ENCODE measurements around the gene EDDM3A. TPM values are rescaled to one million over a fixed set of nuclear protein-coding genes. Genes with fewer than 3 reads are reported as not detected.
A peak's percentile ranks its signal among the peaks of the same experiment; 100 is the strongest.
"Not testable (repeated sequence)": the region's sequence is repeated elsewhere in the genome, so short reads cannot be mapped to it uniquely, and the experiment has no call there.

The EDDM3A gene
- total RNA-seq, 1 donor from 2014 or later = not detected

DNA sequence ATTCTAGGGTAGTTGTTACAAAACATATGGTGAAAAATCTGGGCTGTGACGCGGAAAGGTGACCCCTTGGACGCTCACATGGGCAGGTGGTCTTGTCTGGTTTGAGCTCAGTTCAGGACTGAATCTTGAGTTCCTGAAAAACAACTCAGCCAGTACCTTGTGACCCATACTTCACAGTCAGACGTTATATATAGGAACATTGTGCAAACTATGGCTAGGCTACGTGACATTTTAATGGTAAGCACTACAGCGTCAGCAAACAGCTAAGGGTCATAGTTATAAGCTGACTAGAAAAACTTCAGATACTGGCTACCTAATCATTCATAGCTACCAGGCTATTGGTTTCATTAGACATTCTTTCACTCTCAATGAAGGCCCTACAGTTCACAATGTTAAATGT is 14.8 kb upstream of the EDDM3A start:
- intact Hi-C loops (cut with micrococcal nuclease) = no loop called here
- ATAC-seq (no peak), DNase-seq (no peak)

DNA sequence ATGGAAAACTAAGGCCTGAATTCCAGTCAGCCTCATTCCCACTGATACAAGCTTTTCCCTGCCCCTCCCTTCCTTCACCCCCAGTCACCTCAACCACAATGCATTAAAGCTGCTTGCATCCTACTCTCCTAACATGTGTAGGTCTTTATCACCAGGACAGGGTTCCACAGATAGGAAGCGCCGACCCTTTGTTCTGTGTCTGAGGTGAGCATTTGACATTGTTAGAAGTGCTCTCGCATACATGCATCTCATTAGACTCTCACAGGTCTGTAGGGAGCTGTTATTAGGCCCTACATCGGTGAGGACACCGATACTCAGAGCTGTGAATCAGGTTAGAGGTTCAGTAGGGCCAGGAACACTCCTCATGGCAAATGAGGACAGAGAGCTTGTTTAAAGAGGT is 13.2 kb upstream of the EDDM3A start:
- no peak for ATAC-seq
- no peak for DNase-seq
- intact Hi-C loops (cut with micrococcal nuclease) = no loop called here

- DNase-seq = peak; percentile 31
- peak; percentile 68 for ATAC-seq
- intact Hi-C loops (cut with micrococcal nuclease) = no loop called here
These were observed 12.6 kb upstream of the EDDM3A start for GRCh38 chr14:20732979-20733635.

- ATAC-seq (no peak), DNase-seq (no peak)
- intact Hi-C loops (cut with micrococcal nuclease) = no loop called here
These were observed 11.8 kb upstream of the EDDM3A start for GRCh38 chr14:20733684-20734429.

DNA sequence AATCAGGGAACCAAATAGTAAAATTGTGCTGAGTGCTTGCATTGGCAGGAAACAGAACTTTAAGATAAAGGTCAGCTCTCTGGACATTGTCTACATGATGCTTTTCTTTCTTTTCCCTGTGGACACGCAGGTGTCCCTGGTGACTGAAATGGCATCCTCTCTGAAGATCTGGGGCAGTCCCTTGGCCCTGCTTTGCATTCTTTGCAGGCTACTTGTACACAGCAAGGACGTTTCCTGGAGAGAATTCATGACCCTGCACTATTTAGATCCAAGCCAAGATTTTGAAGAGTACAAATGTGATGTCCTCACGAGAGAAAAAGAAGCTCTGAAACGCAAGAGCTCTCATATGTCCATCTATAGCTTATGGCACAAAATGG is 11.3 kb upstream of the EDDM3A start:
- intact Hi-C loops (cut with micrococcal nuclease) = no loop called here
- ATAC-seq = no peak
- no peak for DNase-seq

DNA sequence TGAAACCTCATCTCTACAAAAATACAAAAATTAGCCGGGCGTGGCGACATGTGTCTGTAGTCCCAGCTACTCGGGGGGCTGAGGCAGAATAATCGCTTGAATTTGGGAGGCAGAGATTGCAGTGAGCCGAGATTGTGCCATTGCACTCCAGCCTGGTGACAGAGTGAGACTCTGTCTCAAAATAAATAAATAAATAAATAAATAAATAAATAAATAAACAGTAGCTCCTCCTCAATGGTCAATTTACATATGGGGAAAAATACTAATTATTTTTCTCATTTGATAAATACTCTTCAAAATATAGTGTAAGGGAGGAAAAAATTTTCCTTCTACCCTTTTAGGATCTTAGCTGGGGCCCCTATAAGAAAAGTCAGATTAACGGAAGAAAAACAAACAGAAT is 7.4 kb upstream of the EDDM3A start:
- DNase-seq; ATAC-seq; intact Hi-C loops (cut with micrococcal nuclease): not testable (repeated sequence)

GRCh38 chr14:20742132-20742531 is 3.6 kb upstream of the EDDM3A start:
- ATAC-seq (no peak), DNase-seq (no peak)
- intact Hi-C loops (cut with micrococcal nuclease) = no loop called here

GRCh38 chr14:20743556-20743955 is 2.1 kb upstream of the EDDM3A start:
- ATAC-seq = no peak
- intact Hi-C loops (cut with micrococcal nuclease) = no loop called here
- no peak for DNase-seq

DNA sequence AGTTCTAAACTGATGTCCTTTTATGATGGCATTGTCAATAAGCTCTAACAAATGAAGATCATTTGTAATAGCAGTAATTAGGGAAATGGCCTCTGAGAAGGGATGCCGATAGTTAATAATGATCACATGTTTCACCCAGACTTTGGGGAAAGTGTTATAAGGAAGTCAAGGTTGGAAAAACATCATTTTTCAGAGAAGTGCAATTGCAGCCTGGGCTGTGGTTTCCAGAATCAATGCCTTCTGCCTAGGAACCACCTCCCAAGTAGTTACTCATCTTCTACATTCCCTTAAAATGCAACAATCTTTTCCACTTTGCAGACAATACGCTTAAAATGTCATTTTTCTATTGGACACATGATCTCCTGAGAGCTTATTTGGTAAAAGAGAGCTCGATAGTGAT is 879 bp downstream of the EDDM3A start:
- no peak for ATAC-seq
- no peak for DNase-seq
- intact Hi-C loops (cut with micrococcal nuclease) = no loop called here

- intact Hi-C loops (cut with micrococcal nuclease) = no loop called here
- no peak for DNase-seq
- ATAC-seq = no peak
These were observed 2.8 kb downstream of the EDDM3A start for GRCh38 chr14:20748439-20748838.

DNA sequence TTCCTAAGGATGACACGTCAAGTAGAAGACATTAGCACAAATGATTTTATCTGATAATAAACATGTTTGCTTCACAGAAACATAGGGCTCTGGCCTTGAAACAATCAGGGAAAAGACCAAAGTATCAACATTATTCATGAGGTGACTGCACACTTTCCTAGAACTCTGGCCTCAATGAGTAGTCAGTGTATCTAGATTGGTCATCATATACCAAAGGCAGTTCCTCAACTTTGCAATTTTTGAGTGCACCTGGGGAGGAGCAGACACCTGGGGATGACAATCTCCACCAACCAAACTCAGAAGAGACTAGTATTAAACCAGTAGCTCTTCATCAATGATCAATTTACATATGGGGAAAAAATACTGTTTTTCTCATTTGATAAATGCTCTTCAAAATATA is 4.5 kb downstream of the EDDM3A start:
- intact Hi-C loops (cut with micrococcal nuclease) = loop anchor here (10.0 kb wide), 1 partner anchor 105 kb away; no protein-coding TSS in a partner anchor
- ATAC-seq = no peak
- DNase-seq = no peak

GRCh38 chr14:20751963-20752562 is 6.4 kb downstream of the EDDM3A start:
- DNase-seq (no peak), ATAC-seq (no peak)
- intact Hi-C loops (cut with micrococcal nuclease) = loop anchor here (10.0 kb wide), 1 partner anchor 103 kb away; no protein-coding TSS in a partner anchor

DNA sequence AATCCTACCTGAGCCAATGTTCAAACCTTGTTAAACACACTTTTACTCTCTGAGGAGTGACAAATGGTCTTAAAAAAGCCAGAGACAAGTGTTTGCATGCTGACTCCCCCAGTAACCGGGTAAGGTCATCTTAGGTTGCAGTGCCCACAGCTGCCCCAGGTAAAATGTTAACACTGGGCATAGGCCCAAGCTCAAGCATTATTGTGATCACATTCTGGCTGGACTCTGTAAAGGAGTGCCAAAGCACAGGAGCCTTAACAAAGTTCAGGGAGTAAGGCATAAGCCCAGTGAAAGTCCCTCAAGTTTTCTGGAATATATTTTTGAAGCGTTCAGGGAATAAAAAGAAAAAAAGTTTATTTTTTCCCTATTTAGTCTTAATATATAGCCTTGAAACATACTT is 8.6 kb downstream of the EDDM3A start:
- intact Hi-C loops (cut with micrococcal nuclease) = loop anchor here (10.0 kb wide), 1 partner anchor 100 kb away; no protein-coding TSS in a partner anchor
- DNase-seq = no peak
- ATAC-seq = peak; percentile 94

GRCh38 chr14:20755037-20755436 is 9.3 kb downstream of the EDDM3A start:
- intact Hi-C loops (cut with micrococcal nuclease) = loop anchor here (10.0 kb wide), 1 partner anchor 100 kb away; no protein-coding TSS in a partner anchor
- DNase-seq (no peak), ATAC-seq (no peak)

- intact Hi-C loops (cut with micrococcal nuclease) = loop anchor here (10.0 kb wide), 1 partner anchor 97 kb away; no protein-coding TSS in a partner anchor
- DNase-seq (peak; percentile 31), ATAC-seq (no peak)
These were observed 12.3 kb downstream of the EDDM3A start for GRCh38 chr14:20757965-20758364.

DNA sequence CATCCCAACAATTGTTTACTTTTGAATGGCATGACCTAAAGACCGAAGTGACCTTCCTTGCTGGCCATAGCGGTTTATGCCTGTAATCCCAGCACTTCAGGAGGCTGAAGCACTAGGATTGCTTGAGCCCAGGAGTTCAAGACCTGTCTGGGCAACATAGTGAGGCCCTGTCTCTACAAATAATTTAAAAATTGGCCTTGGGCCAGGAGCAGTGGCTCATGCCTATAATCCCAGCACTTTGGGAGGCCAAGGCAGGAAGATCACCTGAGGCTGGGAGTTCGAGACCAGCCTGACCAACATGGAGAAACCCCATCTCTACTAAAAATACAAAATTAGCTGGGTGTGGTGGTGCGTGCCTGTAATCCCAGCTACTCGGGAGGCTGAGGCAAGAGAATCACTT is 13.8 kb downstream of the EDDM3A start:
- ATAC-seq, DNase-seq: not testable (repeated sequence)
- intact Hi-C loops (cut with micrococcal nuclease) = loop anchor here (10.0 kb wide), 1 partner anchor 95 kb away; no protein-coding TSS in a partner anchor

DNA sequence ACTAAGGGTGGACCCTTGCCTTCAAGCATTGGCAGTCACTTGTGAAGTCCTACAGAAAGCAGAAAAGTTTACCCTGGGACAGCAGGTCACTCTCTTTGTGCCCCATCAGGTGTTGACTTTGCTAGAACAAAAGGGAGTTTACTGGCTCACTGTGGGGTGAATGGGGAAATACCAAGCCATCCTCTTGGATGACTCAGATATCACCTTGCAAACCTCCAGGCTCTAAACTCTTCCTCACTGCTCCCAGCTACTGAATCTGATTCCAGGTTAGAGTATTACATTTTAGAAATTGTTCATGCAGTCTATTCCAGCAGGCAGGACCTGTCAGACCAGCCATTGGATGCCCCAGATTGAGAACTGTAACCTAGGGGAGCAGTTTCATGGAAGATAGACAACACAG is 15.3 kb downstream of the EDDM3A start:
- ATAC-seq = no peak
- intact Hi-C loops (cut with micrococcal nuclease) = no loop called here
- DNase-seq = no peak

DNA sequence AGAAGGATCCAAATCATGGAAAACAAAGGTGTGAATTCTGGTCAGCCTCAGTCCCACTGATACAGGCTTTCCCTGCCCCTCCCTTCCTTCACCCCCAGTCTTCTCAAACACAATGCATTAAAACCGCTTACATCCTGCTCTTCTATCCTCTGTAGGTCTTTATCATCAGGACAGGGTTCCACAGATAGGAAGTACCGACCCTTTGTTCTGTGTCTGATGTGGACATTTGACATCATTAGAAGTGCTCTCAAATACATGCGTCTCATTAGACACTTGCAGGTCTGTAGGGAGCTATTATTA is 22.9 kb downstream of the EDDM3A start:
- ATAC-seq (no peak), DNase-seq (no peak)
- intact Hi-C loops (cut with micrococcal nuclease) = no loop called here

DNA sequence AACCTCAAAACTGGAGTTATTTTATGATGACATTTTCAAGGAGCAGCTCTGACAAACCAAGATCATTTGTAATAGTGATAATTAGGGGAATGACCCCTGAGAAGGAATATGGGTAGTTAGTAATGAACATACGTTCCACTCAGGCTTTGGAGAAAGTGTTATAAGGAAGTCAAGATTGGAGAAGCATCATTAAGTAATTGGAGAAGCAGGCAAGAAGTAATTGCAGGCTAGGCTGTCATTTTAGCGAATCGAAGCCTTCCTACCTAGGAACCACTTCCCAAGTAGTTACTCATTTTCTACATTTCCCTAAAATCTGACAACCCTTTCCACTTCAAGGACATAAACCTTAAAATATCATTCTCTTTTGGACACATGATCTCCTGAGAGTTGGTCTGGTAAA is 23.7 kb downstream of the EDDM3A start:
- ATAC-seq (no peak), DNase-seq (no peak)
- intact Hi-C loops (cut with micrococcal nuclease) = no loop called here

- no peak for DNase-seq
- intact Hi-C loops (cut with micrococcal nuclease) = no loop called here
- no peak for ATAC-seq
These were observed 27.0 kb downstream of the EDDM3A start for GRCh38 chr14:20772650-20773049.

Data from left ventricle myocardium superior (tissue), 1 donor.